ENCODE measurements around the gene NEDD4L. TPM values are rescaled to one million over a fixed set of nuclear protein-coding genes. Genes with fewer than 3 reads are reported as not detected.

NEDD4L gene
- total RNA-seq, 1 donor from 2014 or later, result 41.4 TPM

GRCh38 chr18:58152891-58153290 lies 108.9 kb downstream of the NEDD4L start:
- H3K27ac Mint-ChIP-seq (ENCODE audit: unreplicated experiment), result no peak overlapping the region
- H3K4me3 Mint-ChIP-seq, result no peak overlapping the region
- no peaks in the 10 kb centered on the region for H3K27me3 Mint-ChIP-seq (ENCODE audit: low read depth)
- peaks cover 6% of the 10 kb centered on the region for H3K4me1 Mint-ChIP-seq
- H3K9me3 Mint-ChIP-seq, result no peaks in the 10 kb centered on the region
- no peaks in the 10 kb centered on the region for H3K36me3 Mint-ChIP-seq (ENCODE audit: low read depth)
- TF ChIP-seq CTCF (conservative IDR thresholded peaks at IDR 0.05), result no peak
- DNase-seq (ENCODE audit: low read depth, low spot score), result no peak

GRCh38 chr18:58156516-58156915 lies 112.5 kb downstream of the NEDD4L start:
- Mint-ChIP-seq H3K4me3 (no peak overlapping the region), H3K9me3 (no peaks in the 10 kb centered on the region), H3K4me1 (peaks cover 9% of the 10 kb centered on the region), H3K36me3 (ENCODE audit: low read depth) (no peaks in the 10 kb centered on the region), H3K27ac (ENCODE audit: unreplicated experiment) (no peak overlapping the region), H3K27me3 (ENCODE audit: low read depth) (no peaks in the 10 kb centered on the region)
- no peak for DNase-seq (ENCODE audit: low read depth, low spot score)
- TF ChIP-seq CTCF (conservative IDR thresholded peaks at IDR 0.05), result no peak

- H3K27me3 Mint-ChIP-seq (ENCODE audit: low read depth), result no peaks in the 10 kb centered on the region
- no peak for DNase-seq (ENCODE audit: low read depth, low spot score)
- no peak overlapping the region for H3K27ac Mint-ChIP-seq (ENCODE audit: unreplicated experiment)
- no peak for TF ChIP-seq CTCF (conservative IDR thresholded peaks at IDR 0.05)
- H3K9me3 Mint-ChIP-seq, result no peaks in the 10 kb centered on the region
- peaks cover 16% of the 10 kb centered on the region for H3K4me1 Mint-ChIP-seq
- no peak overlapping the region for H3K4me3 Mint-ChIP-seq
- no peaks in the 10 kb centered on the region for H3K36me3 Mint-ChIP-seq (ENCODE audit: low read depth)
Measured at GRCh38 chr18:58157237-58157636, 113.2 kb downstream of the NEDD4L start.

GRCh38 chr18:58158008-58158407 lies 114.0 kb downstream of the NEDD4L start:
- no peak for DNase-seq (ENCODE audit: low read depth, low spot score)
- Mint-ChIP-seq H3K36me3 (ENCODE audit: low read depth) (no peaks in the 10 kb centered on the region), H3K4me1 (peaks cover 18% of the 10 kb centered on the region), H3K27ac (ENCODE audit: unreplicated experiment) (no peak overlapping the region), H3K9me3 (no peaks in the 10 kb centered on the region), H3K27me3 (ENCODE audit: low read depth) (no peaks in the 10 kb centered on the region), H3K4me3 (no peak overlapping the region)
- TF ChIP-seq CTCF (conservative IDR thresholded peaks at IDR 0.05), result no peak

- Mint-ChIP-seq H3K27ac (ENCODE audit: unreplicated experiment) (no peak overlapping the region), H3K4me1 (peaks cover 18% of the 10 kb centered on the region), H3K9me3 (no peaks in the 10 kb centered on the region), H3K27me3 (ENCODE audit: low read depth) (no peaks in the 10 kb centered on the region), H3K4me3 (no peak overlapping the region), H3K36me3 (ENCODE audit: low read depth) (no peaks in the 10 kb centered on the region)
- DNase-seq (ENCODE audit: low read depth, low spot score), result no peak
- TF ChIP-seq CTCF (conservative IDR thresholded peaks at IDR 0.05), result no peak
Measured at GRCh38 chr18:58158459-58158858, 114.4 kb downstream of the NEDD4L start.

GRCh38 chr18:58161659-58162058 lies 117.6 kb downstream of the NEDD4L start:
- Mint-ChIP-seq H3K4me3 (no peak overlapping the region), H3K36me3 (ENCODE audit: low read depth) (no peaks in the 10 kb centered on the region), H3K27me3 (ENCODE audit: low read depth) (no peaks in the 10 kb centered on the region), H3K4me1 (peaks cover 18% of the 10 kb centered on the region), H3K27ac (ENCODE audit: unreplicated experiment) (peak overlapping the region; percentile 53), H3K9me3 (no peaks in the 10 kb centered on the region)
- TF ChIP-seq CTCF (conservative IDR thresholded peaks at IDR 0.05), result no peak
- no peak for DNase-seq (ENCODE audit: low read depth, low spot score)
